ENCODE data around the gene FAR2.
"Not testable (repeated sequence)": the region's sequence is repeated elsewhere in the genome, so short reads cannot be mapped to it uniquely, and the experiment has no call there.

Gene FAR2

DNA sequence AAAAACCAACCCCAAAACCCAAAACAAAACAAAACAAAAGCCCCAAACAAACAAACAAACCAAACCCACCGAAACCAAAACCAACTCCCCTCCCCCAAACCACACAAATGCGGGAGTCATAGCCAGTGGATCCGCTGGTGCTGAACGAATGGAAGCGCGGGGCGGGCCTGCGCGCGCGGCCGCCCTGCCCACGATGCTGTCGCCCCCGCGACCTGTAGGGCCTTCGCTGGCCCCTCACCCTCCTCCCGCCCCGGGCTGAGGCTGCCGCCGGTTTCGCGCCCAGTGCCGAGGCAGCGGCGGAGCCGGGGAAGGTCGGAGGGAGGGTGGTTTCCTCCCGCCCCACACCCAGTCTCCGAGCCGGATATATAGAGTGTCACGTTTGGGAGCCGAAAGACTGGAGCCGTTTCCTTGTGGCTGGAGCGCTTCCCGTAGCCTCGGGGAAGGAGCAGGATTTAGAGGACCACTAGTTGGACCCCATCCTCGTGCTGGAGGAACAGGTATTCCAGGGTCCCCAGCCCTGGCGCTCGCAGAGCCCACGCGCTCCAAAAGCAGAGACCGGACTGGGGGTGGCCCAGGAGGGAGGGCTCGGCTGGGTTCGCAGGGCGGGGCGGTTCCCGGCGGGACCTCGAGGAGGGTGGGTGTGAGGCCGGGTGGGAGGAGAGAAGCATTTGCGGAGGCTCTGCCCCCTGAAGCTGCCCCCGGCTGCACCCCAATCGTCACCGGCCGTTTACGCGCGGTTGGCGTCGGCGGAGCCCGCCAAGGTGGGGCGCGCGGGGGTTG is at the start of gene FAR2:
Gene FAR2, plus strand, starts transcription at position 368 of the 780 bp plus-strand sequence. CDS start 121,172 bp downstream, outside the sequence.
- DNase-seq (ENCODE audit: low read depth in 3 of 3): peak in 2 of 3 experiments; percentile 27 to 38

- DNase-seq (ENCODE audit: low read depth in 3 of 3): no peak
Measured at GRCh38 chr12:29102741-29103140, 46.3 kb upstream of the FAR2 start.

DNA sequence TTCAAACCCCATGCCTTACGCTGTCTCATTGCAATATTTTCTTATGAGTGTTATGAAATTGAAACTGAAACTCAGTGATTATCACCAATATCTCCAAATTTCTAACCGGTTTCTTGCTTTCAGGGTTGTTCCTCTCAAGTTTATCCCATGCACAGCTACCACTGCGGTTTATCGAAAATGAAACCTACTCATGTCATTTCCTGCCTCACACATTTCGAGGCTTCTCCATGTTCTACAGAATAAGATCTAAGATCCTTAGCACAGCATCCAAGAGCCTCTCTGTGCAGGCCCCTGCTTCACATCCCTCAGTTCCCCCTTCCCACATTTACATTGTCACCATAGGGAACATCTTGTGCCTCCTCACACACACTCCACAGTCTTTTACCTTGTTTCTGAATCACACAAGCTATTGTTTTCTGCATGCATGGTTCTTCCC is 45.5 kb upstream of the FAR2 start:
- peak in 2 of 3 experiments; percentile 9 to 22 for DNase-seq (ENCODE audit: low read depth in 3 of 3)

DNA sequence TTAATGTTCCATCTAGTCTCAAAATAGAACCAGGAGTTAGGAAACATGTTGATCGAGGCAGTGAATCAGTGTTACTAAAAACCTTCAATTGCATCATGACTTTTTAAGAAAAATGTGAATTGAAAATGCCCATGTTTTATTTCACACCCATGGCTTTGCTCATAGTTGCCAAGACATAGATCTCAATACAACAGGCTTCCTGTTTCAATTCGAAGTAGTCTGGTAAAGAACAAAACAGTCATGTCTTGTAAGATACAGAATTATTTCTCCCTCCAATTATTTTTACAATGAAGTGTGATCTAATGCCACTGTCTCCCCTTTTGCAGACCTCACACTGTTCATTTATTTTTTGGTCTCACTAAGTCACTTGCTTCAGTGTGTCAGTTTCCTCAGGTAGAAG is 44.6 kb upstream of the FAR2 start:
- no peak for DNase-seq (ENCODE audit: low read depth in 3 of 3)

GRCh38 chr12:29110506-29111442 is 38.3 kb upstream of the FAR2 start:
- no peak for DNase-seq (ENCODE audit: low read depth in 3 of 3)

DNA sequence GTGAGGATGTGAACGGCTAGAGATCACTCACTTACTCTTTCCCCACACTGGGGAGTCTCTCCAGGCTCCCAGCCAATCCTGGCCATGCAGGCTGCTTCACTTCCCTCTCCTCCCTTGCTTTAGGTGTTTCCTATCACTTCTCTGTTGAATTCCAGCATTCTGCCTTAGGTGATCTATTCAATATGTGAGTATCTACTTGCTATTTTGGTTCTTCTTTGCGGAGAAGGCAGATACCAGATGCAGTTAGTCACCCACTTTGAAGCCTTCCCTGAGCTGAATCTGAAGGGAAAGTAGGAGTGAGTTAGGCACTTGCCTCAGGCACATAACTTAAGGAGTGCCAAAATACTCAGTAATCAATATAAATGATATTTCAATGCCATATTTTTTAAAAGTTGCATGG is 36.0 kb upstream of the FAR2 start:
- DNase-seq (ENCODE audit: low read depth in 3 of 3): no peak

- no peak for DNase-seq (ENCODE audit: low read depth in 3 of 3)
Measured at GRCh38 chr12:29116414-29116813, 32.7 kb upstream of the FAR2 start.

GRCh38 chr12:29131539-29131938 is 17.5 kb upstream of the FAR2 start:
- DNase-seq (ENCODE audit: low read depth in 3 of 3): no peak

DNA sequence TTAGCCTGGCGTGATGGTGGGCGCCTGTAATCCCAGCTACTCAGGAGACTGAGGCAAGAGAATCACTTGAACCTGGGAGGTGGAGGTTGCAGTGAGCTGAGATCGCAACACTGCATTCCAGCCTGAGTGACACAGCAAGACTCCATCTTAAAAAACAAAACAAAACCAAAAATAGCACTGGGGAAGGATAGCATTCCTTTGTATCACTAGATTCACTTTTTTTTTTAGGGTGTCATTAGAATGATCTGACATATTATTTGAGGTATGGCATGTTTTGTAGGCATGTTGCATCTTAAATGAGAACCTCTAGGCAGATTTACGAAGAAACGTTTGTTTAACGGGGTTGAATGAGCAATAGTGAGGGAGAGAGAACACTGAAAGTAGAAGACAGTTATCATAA is 16.8 kb upstream of the FAR2 start:
- no peak for DNase-seq (ENCODE audit: low read depth in 3 of 3)

GRCh38 chr12:29133181-29133580 is 15.9 kb upstream of the FAR2 start:
- no peak for DNase-seq (ENCODE audit: low read depth in 3 of 3)

- DNase-seq (ENCODE audit: low read depth in 3 of 3): no peak
Measured at GRCh38 chr12:29133680-29134079, 15.4 kb upstream of the FAR2 start.

- not testable (repeated sequence) for DNase-seq (ENCODE audit: low read depth in 3 of 3)
Measured at GRCh38 chr12:29138256-29138655, 10.8 kb upstream of the FAR2 start.

GRCh38 chr12:29138855-29139254 is 10.2 kb upstream of the FAR2 start:
- not testable (repeated sequence) for DNase-seq (ENCODE audit: low read depth in 3 of 3)

DNA sequence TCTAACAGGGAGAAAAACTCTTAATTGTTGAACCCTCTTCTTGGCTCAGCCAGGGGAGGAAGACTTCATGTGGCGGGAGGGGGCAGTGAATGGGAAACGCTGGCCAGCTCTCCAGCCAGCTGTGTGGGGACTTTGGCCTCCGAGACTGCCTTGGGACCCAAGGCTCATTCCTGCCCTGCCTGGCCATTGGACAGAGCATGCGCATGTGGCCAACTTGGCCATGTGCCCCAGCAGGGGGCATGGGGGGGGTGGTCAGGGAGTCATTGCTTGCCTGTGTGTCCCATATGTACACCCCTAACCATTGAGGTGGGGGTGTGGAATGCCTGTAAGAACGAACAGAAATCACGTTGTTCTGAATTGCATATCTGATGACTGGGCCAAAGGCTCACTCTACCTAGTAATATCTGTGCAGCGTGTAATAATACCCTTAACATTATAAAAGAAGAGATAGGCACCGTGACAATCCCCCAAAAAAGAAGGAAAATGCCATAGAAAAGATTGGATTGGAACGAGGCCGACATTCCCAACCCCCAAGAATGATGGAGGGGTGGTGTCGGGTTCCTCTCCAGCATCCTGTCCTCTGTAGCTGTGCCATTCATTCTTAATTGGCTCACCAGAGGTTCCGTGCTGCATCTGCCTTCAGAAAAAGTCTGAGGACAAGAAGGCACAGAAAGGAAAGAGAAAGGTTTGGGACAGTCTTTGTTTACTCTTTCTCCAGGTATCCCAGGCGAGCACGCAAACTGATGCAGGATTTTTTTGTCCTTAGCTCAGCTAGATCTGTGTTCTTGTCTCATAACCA is 3.5 kb upstream of the FAR2 start:
- no peak for DNase-seq (ENCODE audit: low read depth in 3 of 3)

DNA sequence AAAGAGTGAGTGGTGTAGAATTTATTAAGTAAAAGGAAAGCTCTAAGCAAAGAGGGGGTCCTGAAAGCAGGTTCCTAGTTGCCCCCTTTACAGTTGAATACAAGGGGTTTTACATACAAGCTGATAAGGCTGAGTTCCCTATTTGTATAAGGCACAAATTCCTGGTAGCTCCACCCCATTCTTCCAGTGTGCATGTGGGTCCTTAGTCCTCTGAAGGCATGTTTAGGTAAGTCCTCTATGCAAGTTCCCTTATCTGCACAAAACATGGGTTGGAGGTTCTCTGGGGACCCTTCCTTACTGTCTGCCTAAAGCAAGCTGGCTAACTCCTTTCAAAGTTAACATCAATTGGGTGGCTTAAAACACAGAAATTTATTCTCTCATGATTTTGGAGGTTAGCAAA is 2.9 kb upstream of the FAR2 start:
- DNase-seq (ENCODE audit: low read depth in 3 of 3): no peak

DNA sequence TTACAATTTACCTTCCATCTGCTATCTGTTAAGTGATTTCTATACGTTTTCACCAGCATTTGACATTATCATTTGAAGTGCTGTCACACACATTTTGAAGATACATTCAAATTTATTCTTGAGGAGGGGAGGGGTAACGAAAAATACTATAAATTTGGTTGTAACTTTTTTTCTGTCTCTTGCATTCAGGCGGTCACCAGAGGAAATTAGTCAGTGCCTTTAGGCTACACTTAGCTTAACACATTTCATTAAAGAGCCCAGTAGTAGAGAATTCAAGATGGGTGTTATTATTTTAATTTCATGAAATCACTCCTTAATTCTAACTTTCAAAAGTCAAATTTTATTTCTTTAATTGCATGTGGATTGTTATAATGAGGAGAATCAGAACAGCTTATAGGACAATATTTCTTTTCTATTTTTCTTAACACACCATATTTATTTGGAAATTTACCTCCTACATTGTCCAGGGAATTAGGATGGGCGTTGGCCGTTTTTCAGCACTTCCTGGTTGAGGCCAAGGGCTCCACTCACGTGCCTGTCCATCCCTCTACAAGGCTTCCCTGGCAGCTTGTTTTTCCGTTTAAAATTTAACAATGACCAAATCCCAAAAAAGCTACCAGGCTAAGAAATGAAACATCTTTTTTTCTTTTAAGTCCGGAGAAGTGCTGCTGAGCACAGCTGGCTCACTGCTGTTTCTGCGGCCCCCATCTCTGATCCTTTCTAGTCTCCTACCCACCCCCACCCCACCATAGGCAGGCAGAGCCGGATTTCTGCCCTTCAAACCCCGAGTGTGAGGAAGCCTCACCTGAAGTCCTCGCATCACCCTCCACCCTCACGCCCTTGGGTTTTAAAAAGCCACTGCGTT is 1.1 kb upstream of the FAR2 start:
- no peak for DNase-seq (ENCODE audit: low read depth in 3 of 3)

DNA sequence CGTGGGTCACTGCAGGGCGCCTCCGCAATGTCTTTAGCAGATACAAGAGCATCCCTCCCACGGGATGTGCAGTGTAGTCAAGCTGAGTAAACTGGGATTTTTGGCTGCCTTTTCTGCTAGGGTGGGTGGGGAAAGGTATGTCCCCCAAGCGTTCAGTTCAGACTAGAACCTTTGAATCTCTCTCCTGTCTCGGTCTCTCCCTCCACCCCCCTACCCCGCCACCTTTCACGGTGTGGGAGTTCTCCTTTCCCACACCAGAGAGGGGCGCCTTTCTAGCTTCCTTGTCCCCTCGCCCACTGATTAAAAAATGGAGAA is 525 bp upstream of the FAR2 start:
- peak in 1 of 3 experiments; percentile 8 for DNase-seq (ENCODE audit: low read depth in 3 of 3)

GRCh38 chr12:29149691-29150281 is 708 bp downstream of the FAR2 start:
- DNase-seq (ENCODE audit: low read depth in 3 of 3): peak in 1 of 3 experiments; percentile 14

DNA sequence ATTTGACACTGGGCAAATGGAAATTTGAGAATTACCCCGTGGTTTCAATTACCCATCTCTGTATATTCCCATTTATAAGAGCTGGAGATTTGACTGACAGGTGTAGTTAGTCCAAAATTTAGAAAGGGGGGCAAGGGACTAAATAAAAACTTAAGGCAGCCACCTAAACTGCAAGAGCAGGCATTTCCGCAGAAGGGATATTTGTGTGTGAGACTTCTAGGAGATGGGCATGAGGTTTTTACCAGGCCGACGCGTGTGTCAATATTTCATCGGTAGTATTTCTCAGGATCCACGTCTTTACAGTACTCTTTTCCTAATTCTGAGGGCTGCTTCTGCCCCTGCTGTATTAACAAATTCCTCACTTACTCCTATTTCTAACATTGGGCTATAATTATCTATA is 1.4 kb downstream of the FAR2 start:
- no peak for DNase-seq (ENCODE audit: low read depth in 3 of 3)

- DNase-seq (ENCODE audit: low read depth in 3 of 3): no peak
Measured at GRCh38 chr12:29152223-29152868, 3.3 kb downstream of the FAR2 start.

All from stimulated activated CD4-positive, alpha-beta T cell treated with anti-CD3 and anti-CD28 coated beads, TNF-alpha, amount 100 ng/mL, for 4 hours (primary cell).